Head of caudate nucleus (tissue), 42 donors: ENCODE results near the gene TMEM80.
"Not testable (repeated sequence)": the region's sequence is repeated elsewhere in the genome, so short reads cannot be mapped to it uniquely, and the experiment has no call there.

ENCODE experiments used
- DNase-seq, 42 donors: peaks; one replicate each; pipeline versions ENCODE4 v3.0.0 to v3.0.0-alpha.2; 2020 to 2021; ENCODE audit warnings: mixed read lengths in 7 of 42
- intact Hi-C: fragments of 100-400 bp; cut with DNase I; formaldehyde crosslinking; loops from one replicate; pipeline ENCODE4 v1.15.0; 2022

TMEM80 gene

DNA sequence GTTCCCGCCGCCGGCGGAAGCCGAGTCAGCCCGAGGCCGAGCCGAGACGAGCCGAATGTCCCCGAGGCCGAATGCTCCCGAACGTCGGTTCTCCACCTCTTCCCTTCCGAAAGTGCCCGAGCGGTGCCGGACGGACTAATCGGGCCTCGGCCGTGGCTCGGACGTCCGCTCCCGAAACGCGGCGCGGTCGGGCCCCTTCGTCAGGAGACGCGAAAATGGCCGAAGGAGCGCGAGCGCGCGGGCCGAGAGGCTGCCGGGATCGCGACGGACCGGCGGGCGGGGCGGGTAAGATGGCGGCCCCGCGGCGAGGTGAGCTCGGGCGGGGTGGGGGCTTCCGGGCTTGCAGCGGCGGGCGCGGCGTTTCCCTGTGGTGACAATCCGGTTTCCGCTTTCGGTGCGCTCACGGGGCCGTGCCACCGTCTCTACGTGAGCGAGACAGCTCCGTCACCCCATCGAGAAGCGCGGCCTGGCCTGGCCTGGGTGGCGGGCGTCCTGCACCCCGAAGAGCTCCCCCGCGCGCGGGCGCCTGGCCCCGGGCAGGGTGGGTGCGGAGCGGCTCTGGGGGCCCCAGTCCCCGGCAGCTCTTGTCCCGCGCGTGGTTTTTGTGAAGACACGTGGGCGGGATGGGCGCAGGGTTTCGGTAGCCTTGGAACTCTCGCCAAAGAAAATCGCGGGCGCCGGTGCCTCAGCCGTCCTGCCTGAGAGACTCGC lies at the start of gene TMEM80:
TSS of gene TMEM80 (plus strand) at position 279 of the 711 bp plus-strand sequence. CDS start at position 291, 12 bp downstream.
- intact Hi-C loops: loop anchor here (10.0 kb wide), 1 partner anchor 131 kb away; the partner anchor contains the start of genes LMNTD2 and RASSF7
- DNase-seq: peak; percentile 93 to 100 (median 98)

GRCh38 chr11:646214-646613 lies 49.4 kb upstream of the TMEM80 start:
- intact Hi-C loops: no loop called here
- DNase-seq: no peak

DNA sequence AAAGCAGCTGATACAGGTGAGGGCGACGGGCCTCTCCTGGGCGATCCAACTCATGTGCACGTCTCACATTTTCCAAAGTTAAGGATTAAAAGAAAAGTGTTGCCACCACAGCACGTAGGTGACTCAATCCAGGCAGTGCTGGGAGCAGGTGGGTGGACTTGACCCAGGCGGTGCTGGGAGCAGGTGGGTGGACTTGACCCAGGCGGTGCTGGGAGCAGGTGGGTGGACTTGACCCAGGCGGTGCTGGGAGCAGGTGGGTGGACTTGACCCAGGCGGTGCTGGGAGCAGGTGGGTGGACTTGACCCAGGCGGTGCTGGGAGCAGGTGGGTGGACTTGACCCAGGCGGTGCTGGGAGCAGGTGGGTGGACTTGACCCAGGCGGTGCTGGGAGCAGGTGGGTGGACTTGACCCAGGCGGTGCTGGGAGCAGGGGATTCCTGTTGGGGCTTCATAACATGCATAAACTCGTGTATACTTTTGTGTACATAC lies 47.9 kb upstream of the TMEM80 start:
- peak in 8 of 42 donors; percentile 19 to 55 (median 44) for DNase-seq
- intact Hi-C loops: not testable (repeated sequence)

- intact Hi-C loops: no loop called here
- DNase-seq: no peak
Measured at GRCh38 chr11:650482-650881, 45.1 kb upstream of the TMEM80 start.

GRCh38 chr11:653136-653535 lies 42.5 kb upstream of the TMEM80 start:
- intact Hi-C loops, DNase-seq: not testable (repeated sequence)

DNA sequence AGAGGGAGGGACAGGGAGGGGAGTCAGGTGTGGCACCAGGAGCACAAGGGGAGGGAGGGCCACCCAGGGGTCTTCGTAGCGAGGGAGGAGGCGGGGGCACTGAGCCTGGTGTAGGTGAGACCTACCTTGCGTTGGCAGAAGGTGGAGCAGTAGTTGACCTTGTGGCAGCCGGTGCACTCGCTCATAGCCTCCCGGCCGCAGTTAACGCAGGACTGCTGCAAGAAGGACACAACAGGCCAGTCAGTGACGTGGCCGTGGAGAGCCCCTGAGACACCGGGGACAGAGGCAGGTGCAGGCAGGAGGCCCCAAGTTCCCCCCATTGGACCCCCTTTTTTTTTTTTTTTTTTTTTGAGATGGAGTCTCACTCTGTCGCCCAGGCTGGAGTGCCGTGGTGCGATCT lies 41.8 kb upstream of the TMEM80 start:
- intact Hi-C loops: no loop called here
- no peak for DNase-seq

DNA sequence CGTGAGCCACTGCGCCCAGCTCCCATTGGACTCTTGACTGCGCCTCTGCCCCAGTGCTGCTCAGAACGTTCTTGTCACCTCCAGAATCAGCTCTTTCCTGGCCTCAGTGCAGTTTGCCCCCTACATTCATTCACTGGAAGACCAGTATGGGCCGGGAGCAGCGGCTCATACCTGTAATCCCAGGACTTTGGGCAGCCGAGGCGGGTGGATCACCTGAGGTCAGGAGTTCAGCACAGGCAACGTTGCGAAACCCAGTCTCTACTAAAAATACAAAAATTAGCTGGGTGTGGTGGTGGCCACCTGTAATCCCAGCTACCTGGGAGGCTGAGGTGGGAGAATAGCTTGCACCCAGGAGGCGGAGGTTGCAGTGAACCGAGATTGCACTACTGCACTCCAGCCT lies 41.2 kb upstream of the TMEM80 start:
- intact Hi-C loops, DNase-seq: not testable (repeated sequence)

DNA sequence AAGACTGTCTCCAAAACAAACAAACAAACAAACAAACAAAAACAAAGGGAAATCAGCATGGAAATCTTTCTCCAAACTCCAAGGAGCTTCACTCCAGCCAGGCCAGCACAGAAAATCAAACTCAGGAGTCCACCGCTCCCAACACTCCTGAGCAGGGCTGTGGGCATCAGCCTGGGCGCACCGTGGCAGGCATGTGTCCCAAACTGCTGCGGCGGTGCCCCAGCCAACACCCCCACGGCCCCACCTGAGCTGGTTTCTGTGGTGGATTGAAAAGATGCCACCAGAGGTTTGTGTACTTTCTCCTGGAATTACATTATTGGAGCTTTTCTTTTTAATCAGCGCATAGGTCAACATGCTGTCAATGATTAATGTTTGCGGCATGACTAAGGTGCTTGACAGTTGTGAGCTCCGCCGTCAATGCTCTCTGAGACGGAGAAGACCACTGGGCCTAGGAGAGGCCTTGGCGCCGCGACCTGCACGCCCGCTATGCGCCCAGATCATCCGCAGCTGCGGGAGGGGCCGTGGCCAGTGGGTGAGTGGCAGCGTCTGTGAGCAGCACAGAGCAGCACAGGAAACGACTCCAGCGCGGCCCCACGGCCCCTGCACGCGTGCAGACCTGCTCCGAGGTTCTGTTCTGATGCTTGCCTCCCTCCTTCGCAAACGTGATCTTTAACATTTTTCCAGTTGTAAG lies 40.4 kb upstream of the TMEM80 start:
- DNase-seq: no peak
- intact Hi-C loops: no loop called here

- intact Hi-C loops: no loop called here
- no peak for DNase-seq
Measured at GRCh38 chr11:656426-656825, 39.2 kb upstream of the TMEM80 start.

- no peak for DNase-seq
- intact Hi-C loops: no loop called here
Measured at GRCh38 chr11:656866-657265, 38.8 kb upstream of the TMEM80 start.

- intact Hi-C loops: no loop called here
Measured at GRCh38 chr11:657691-658126, 37.9 kb upstream of the TMEM80 start.

DNA sequence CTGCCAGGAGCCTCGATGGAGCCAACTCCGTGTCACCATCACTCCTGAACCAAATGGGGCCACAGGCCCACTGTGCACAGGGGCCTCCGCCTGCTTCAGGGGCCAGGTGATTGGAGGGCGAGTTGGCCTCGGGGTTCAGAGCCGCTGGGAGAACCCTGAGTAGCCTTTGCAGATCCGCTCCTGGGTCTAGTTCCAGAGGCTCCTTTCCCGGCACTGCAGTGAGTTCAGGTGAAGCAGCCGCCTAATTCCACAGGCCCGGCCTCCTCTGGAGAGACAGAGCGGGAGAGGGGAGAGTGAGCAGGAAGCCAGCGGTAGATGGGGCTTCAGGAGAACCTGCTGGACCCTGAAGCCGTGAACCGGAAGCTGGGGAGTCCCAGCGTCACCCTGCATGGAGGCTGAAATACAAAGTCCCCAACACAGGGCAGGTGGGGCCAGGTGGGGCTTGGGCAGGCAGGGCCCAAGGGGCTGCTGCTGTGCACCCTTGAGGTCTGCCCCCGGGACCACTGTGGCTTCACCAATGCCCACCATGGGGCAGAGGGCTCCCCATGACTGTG lies 36.0 kb upstream of the TMEM80 start:
- DNase-seq: no peak
- intact Hi-C loops: loop anchor here (5.0 kb wide), 1 partner anchor 63 kb away; no protein-coding TSS in a partner anchor

More at GRCh38 chr11:657691-658126, 37.9 kb upstream of the TMEM80 start:
- DNase-seq: no peak

GRCh38 chr11:660281-660680 lies 35.3 kb upstream of the TMEM80 start:
- no peak for DNase-seq
- intact Hi-C loops: loop anchor here (5.0 kb wide), 1 partner anchor 62 kb away; no protein-coding TSS in a partner anchor

- intact Hi-C loops: loop anchor here (5.0 kb wide), 1 partner anchor 61 kb away; no protein-coding TSS in a partner anchor
- no peak for DNase-seq
Measured at GRCh38 chr11:660681-661444, 34.8 kb upstream of the TMEM80 start.

- intact Hi-C loops: loop anchor here (5.0 kb wide), 1 partner anchor 60 kb away; no protein-coding TSS in a partner anchor
- DNase-seq: peak; percentile 49 to 90 (median 76)
Measured at GRCh38 chr11:662689-663274, 32.8 kb upstream of the TMEM80 start.

DNA sequence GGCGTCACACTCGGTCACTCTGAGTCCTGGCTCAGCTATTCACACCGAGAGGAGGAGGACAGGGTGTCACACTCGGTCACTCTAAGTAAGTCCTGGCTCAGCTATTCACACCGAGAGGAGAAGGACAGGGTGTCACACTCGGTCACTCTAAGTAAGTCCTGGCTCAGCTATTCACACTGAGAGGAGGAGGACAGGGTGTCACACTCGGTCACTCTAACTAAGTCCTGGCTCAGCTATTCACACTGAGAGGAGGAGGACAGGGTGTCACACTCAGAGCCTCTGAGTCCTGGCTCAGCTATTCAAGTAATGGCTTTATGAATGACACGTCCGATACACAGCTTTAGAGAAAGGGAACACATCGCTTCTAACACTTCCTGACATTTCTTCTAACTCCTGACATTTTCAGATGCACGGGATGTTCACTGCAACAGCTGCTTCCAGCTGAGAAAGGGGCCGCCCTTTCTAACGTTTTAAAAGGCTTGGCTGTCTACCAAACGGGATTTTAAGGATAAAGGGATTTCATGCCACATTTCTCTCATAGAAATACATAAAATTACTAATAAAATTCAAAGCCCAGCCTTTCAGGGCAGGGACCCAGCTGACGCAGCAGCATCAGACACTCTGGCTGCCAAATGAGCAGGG lies 30.4 kb upstream of the TMEM80 start:
- intact Hi-C loops: no loop called here
- DNase-seq: peak in 1 of 42 donors; percentile 24

- DNase-seq: peak in 8 of 42 donors; percentile 24 to 53 (median 31)
- intact Hi-C loops: no loop called here
Measured at GRCh38 chr11:665704-666281, 29.8 kb upstream of the TMEM80 start.

- intact Hi-C loops: no loop called here
- DNase-seq: no peak
Measured at GRCh38 chr11:673866-674265, 21.8 kb upstream of the TMEM80 start.
